K562 (cell line): ENCODE results near the gene CELF4.

ENCODE experiments used
- SIX5 ChIP-seq, 2 experiments: IDR thresholded peaks; 2 replicates each; pipeline ENCODE4 v1.6.1; 2011; ENCODE audit warnings: low read length in 2 of 2, borderline replicate concordance in 1 of 2, low read depth in 1 of 2, mild to moderate bottlenecking in 1 of 2, moderate library complexity in 1 of 2; ENCODE audit not compliant: insufficient read depth in 1 of 2
- ZNF232 ChIP-seq: sonication (generic); formaldehyde crosslinking; IDR thresholded peaks from 2 replicates; pipeline ENCODE4 v1.8.0; 2022; ENCODE audit warnings: mild to moderate bottlenecking, missing genetic modification reagents
- TF ChIP-seq, protein P1 (sequence below), 3 experiments: IDR thresholded peaks in 2 of 3; conservative IDR thresholded peaks in 1 of 3; 2 replicates each; pipeline ENCODE4 v1.5.1; 2011 to 2012; ENCODE audit warnings: low read length in 3 of 3, mild to moderate bottlenecking in 3 of 3, control low read depth in 2 of 3, improper control_type of control experiment in 1 of 3, inconsistent platforms in 1 of 3, low read depth in 1 of 3, mixed read lengths in 1 of 3, moderate library complexity in 1 of 3; ENCODE audit not compliant: insufficient read depth in 2 of 3

DNA sequence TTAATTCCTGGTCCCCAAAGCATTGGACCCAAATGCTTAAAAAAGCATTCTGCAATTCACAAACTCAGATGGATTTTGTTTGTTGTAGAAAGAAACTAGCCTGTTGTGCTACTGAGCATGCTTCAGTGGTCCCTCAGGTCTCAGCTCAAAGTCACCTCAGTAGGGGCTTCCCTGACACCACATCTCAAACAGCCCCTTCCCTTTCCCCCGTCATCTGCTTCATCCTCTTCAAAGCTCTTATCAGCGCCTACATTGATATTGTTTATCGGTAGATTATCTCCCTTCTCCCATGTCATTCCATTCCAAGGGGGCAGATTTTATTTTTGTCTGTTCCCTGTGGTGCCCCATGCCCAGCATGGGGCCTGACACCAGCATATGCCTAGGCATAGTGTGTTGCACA is 172.9 kb downstream of the CELF4 start:
- TF ChIP-seq ZNF232 (CRISPR knock-in tag) (no peak), SIX5 (IDR thresholded peaks at IDR 0.05; ENCODE audit: borderline replicate concordance in 1 of 2, insufficient read depth in 1 of 2, low read depth in 1 of 2, low read length in 2 of 2) (no peak)
- TF ChIP-seq, protein P1, sequence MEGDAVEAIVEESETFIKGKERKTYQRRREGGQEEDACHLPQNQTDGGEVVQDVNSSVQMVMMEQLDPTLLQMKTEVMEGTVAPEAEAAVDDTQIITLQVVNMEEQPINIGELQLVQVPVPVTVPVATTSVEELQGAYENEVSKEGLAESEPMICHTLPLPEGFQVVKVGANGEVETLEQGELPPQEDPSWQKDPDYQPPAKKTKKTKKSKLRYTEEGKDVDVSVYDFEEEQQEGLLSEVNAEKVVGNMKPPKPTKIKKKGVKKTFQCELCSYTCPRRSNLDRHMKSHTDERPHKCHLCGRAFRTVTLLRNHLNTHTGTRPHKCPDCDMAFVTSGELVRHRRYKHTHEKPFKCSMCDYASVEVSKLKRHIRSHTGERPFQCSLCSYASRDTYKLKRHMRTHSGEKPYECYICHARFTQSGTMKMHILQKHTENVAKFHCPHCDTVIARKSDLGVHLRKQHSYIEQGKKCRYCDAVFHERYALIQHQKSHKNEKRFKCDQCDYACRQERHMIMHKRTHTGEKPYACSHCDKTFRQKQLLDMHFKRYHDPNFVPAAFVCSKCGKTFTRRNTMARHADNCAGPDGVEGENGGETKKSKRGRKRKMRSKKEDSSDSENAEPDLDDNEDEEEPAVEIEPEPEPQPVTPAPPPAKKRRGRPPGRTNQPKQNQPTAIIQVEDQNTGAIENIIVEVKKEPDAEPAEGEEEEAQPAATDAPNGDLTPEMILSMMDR (IDR thresholded peaks at IDR 0.05 in 2 of 3, conservative IDR thresholded peaks at IDR 0.05 in 1 of 3; ENCODE audit: insufficient read depth in 2 of 3, low read depth in 1 of 3, low read length in 3 of 3): no peak
